Endothelial cell (in vitro differentiated cells): ENCODE results near the gene IFNL4. TPM values are rescaled to one million over a fixed set of nuclear protein-coding genes. Genes with fewer than 3 reads are reported as not detected.

ENCODE experiments used
- DNase-seq: peaks from one replicate; pipeline ENCODE4 v3.0.0; 2021; ENCODE audit warnings: low spot score
- H3K27ac Mint-ChIP-seq: one replicate; pipeline ENCODE4 v1.8.0; 2021; ENCODE audit warnings: mixed read lengths, inconsistent platforms; ENCODE audit not compliant: unreplicated experiment
- H3K27me3 Mint-ChIP-seq: one replicate; pipeline ENCODE4 v1.8.0; 2021; ENCODE audit warnings: mild to moderate bottlenecking, moderate library complexity, mixed read lengths, inconsistent platforms; ENCODE audit not compliant: unreplicated experiment
- H3K36me3 Mint-ChIP-seq: one replicate; pipeline ENCODE4 v1.8.0; 2021; ENCODE audit warnings: mild to moderate bottlenecking, low read depth, mixed read lengths, inconsistent platforms; ENCODE audit not compliant: unreplicated experiment
- H3K4me1 Mint-ChIP-seq: one replicate; pipeline ENCODE4 v1.8.0; 2021; ENCODE audit warnings: mild to moderate bottlenecking, mixed read lengths, inconsistent platforms; ENCODE audit not compliant: unreplicated experiment
- H3K4me3 Mint-ChIP-seq: one replicate; pipeline ENCODE4 v1.8.0; 2021; ENCODE audit warnings: mild to moderate bottlenecking, mixed read lengths, inconsistent platforms; ENCODE audit not compliant: unreplicated experiment
- H3K9me3 Mint-ChIP-seq: one replicate; pipeline ENCODE4 v1.8.0; 2021; ENCODE audit warnings: mixed read lengths, inconsistent platforms; ENCODE audit not compliant: unreplicated experiment
- total RNA-seq: library from RNA; stranded (reverse); fragmentation: NEBNext Ultra II Directional; extraction: Animal tissue kit (Norgen Biotek cat#: 25700); gene quantifications from one replicate; pipeline ENCODE4 v1.2.1, GENCODE V29; 2021; ENCODE audit not compliant: unreplicated experiment
- TF ChIP-seq, protein P1 (sequence below): fragments of 200-600 bp; sonication (generic); IDR thresholded peaks from one replicate; pipeline ENCODE4 v1.5.0; 2021; ENCODE audit warnings: antibody characterized with exemption; ENCODE audit not compliant: unreplicated experiment

Gene IFNL4
- total RNA-seq, 1 donor from 2014 or later, result not detected

DNA sequence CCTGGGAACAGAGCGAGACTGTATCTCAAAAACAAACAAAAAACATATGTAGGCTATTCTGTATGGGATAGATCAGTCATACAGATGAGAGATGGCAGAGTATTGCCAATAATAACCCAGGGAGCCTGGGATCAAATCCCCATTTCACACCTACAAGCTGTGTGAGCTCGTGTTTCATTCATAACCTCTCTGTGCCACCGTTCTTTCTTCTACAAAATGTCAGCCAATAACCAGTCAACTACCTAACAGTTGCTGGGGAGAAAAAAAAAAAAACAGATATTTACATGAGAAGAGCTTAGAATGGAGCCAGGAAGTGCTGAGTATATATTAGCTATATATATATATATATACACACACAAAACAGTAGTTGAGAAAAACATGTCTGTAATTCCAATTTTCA lies 13.0 kb upstream of the IFNL4 start:
- peaks cover 4% of the 10 kb centered on the region for H3K36me3 Mint-ChIP-seq
- H3K27ac Mint-ChIP-seq, result no peak overlapping the region
- peaks cover 14% of the 10 kb centered on the region for H3K27me3 Mint-ChIP-seq
- peaks cover 3% of the 10 kb centered on the region for H3K4me1 Mint-ChIP-seq
- TF ChIP-seq, protein P1, sequence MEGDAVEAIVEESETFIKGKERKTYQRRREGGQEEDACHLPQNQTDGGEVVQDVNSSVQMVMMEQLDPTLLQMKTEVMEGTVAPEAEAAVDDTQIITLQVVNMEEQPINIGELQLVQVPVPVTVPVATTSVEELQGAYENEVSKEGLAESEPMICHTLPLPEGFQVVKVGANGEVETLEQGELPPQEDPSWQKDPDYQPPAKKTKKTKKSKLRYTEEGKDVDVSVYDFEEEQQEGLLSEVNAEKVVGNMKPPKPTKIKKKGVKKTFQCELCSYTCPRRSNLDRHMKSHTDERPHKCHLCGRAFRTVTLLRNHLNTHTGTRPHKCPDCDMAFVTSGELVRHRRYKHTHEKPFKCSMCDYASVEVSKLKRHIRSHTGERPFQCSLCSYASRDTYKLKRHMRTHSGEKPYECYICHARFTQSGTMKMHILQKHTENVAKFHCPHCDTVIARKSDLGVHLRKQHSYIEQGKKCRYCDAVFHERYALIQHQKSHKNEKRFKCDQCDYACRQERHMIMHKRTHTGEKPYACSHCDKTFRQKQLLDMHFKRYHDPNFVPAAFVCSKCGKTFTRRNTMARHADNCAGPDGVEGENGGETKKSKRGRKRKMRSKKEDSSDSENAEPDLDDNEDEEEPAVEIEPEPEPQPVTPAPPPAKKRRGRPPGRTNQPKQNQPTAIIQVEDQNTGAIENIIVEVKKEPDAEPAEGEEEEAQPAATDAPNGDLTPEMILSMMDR, result no peak
- no peak for DNase-seq
- H3K4me3 Mint-ChIP-seq, result no peak overlapping the region
- no peaks in the 10 kb centered on the region for H3K9me3 Mint-ChIP-seq

DNA sequence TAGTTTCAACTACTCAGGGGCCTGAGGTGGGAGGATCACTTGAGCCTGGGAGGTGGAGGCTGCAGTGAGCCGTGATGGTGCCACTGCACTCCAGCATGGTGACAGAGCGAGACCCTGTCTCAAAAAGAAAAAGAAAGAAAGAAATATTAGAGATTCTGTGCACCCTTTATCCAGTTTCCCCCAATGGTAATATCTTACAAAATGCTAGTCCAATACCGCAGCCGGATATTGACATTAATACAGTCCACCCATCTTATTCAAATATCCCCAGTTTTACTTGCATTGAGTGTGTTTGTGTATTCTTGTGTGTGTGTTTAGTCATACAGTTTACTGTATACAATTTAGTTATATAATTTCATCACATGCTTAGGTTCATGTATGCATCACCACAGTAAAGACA lies 8.6 kb upstream of the IFNL4 start:
- no peak for DNase-seq
- Mint-ChIP-seq H3K27ac (no peak overlapping the region), H3K4me3 (no peak overlapping the region), H3K4me1 (no peaks in the 10 kb centered on the region), H3K36me3 (no peaks in the 10 kb centered on the region), H3K9me3 (no peaks in the 10 kb centered on the region), H3K27me3 (peaks cover 1% of the 10 kb centered on the region)
- TF ChIP-seq, protein P1, result no peak

DNA sequence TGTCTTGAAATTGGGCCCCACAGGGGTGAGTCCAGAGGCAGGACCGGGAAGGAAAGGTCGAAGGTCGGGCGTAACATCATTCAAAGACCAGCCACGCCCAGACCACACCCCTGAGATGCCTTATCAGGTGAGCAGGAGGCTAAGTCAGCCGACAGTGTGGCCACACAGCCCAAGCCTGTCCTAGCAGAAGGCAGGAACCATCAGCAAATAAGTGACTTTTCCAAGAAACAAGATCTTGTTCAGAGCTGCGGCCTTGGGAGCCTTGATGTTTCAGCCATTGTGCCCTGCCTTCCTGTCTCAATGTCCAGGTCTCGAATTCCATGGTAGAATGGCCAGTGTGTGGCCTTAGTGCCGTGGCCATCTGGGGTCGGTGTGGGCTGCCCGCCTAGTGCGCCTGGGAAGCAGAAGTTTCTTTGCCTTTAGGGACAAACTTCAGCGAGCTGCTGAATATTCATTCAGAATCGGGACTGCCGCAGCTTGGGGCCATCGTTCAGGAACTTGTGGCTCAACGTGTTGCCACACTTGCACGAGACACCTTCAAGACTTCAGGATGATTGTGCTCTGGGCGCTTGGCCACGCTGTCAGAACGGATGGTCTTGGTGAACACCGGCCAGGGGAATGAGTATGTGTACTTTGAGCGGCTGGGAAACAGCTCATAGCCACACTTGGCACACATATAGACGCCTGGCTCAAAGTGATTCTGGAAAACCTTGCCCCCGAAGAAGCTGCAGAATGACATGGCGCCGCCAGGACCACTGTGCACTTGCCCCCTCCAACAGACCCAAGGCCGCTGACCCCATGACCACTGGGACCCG lies 6.1 kb upstream of the IFNL4 start:
- TF ChIP-seq, protein P1, result no peak
- Mint-ChIP-seq H3K36me3 (no peaks in the 10 kb centered on the region), H3K4me3 (no peak overlapping the region), H3K27me3 (peaks cover 3% of the 10 kb centered on the region), H3K9me3 (no peaks in the 10 kb centered on the region), H3K4me1 (no peaks in the 10 kb centered on the region), H3K27ac (no peak overlapping the region)
- DNase-seq, result no peak

DNA sequence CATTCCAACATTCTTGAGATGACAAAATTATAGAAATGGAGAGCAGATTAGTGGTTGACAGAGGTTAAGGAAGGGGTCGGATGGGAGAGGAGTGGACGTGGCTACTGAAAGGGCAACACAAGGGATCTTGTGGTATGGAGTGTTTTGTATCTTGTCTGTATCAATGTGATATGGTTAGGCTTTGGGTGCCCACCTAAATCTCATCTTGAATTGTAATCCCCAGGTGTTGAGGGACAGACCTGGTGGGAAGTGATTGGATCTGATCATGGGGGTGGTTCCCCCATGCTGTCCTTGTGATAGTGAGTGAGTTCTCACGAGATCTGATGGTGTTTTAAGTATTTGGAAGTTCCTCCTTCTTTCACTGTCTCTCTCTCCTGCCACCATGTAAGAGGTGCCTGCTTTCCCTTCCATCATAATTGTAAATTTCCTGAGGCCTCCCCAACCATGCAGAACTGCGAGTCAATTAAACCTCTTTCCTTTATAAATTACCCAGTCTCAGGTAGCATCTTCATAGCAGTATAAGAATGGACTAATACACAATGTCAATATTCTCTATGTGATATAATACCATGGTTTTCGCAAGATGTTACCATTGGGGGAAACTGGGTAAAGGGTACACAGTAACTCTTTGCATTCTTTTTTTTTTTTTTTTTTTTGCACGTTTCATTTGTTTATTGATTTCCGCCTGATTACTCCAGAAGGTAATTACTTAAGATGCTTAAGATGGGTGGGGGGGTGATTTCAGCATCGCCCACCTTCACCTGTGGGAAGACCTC lies 4.9 kb upstream of the IFNL4 start:
- peaks cover 8% of the 10 kb centered on the region for H3K27me3 Mint-ChIP-seq
- H3K9me3 Mint-ChIP-seq, result no peaks in the 10 kb centered on the region
- no peak overlapping the region for H3K4me3 Mint-ChIP-seq
- no peak for DNase-seq
- no peaks in the 10 kb centered on the region for H3K4me1 Mint-ChIP-seq
- H3K27ac Mint-ChIP-seq, result no peak overlapping the region
- TF ChIP-seq, protein P1, result no peak
- peaks cover 4% of the 10 kb centered on the region for H3K36me3 Mint-ChIP-seq

DNA sequence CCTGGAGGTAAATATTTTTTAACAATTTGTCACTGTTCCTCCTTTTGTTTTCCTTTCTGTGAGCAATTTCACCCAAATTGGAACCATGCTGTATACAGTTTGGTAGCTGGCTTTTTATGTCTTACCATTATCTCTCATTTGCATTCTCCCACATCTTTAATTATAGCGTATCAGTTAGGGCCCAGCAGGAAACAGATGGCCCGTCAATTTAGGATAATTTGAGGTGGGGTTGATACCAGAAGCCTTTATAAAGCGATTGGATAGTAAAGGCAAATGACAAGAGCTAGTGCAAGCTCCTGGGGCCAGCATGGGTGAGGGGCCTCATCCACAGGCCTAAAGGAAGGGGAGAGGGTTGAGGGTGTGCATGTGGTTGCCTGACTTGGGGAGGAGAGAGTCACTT lies 3.8 kb upstream of the IFNL4 start:
- H3K27me3 Mint-ChIP-seq, result peaks cover 8% of the 10 kb centered on the region
- H3K9me3 Mint-ChIP-seq, result no peaks in the 10 kb centered on the region
- no peak overlapping the region for H3K4me3 Mint-ChIP-seq
- no peaks in the 10 kb centered on the region for H3K4me1 Mint-ChIP-seq
- DNase-seq, result no peak
- TF ChIP-seq, protein P1, result no peak
- peaks cover 4% of the 10 kb centered on the region for H3K36me3 Mint-ChIP-seq
- no peak overlapping the region for H3K27ac Mint-ChIP-seq
